Activated B cell treated with CpG ODN at 0.5 μM for 24 hours (primary cell): ENCODE data around the gene VEPH1. TPM values are rescaled to one million over a fixed set of nuclear protein-coding genes. Genes with fewer than 3 reads are reported as not detected.

ENCODE experiments used
- ATAC-seq: fragments of 200-7000 bp; cut with Tn5 transposase; one replicate; pipeline ENCODE4 v1.10.0; 2021; ENCODE audit warnings: low read depth, mild to moderate bottlenecking, moderate library complexity
- CTCF ChIA-PET: fragments of 350-600 bp; sonication (Branson Sonifier 250); formaldehyde crosslinking; loops from one replicate; lab custom pipeline; 2021; ENCODE audit warnings: antibody characterized with exemption; lab: Charles Lee
- POLR2A ChIA-PET: fragments of 350-600 bp; sonication (Branson Sonifier 250); formaldehyde crosslinking; loops from one replicate; lab custom pipeline; 2021; ENCODE audit warnings: antibody characterized with exemption; lab: Charles Lee
- DNase-seq: peaks from one replicate; pipeline ENCODE4 v3.0.0; 2022
- H3K27ac Mint-ChIP-seq: one replicate; pipeline ENCODE4 v1.8.0; 2020; ENCODE audit warnings: mixed read lengths
- H3K27me3 Mint-ChIP-seq: one replicate; pipeline ENCODE4 v1.8.0; 2021; ENCODE audit warnings: mixed read lengths
- H3K36me3 Mint-ChIP-seq: one replicate; pipeline ENCODE4 v1.8.0; 2021; ENCODE audit warnings: low read depth, mixed read lengths
- H3K4me1 Mint-ChIP-seq: one replicate; pipeline ENCODE4 v1.8.0; 2021; ENCODE audit warnings: mixed read lengths
- H3K4me3 Mint-ChIP-seq: one replicate; pipeline ENCODE4 v1.8.0; 2020; ENCODE audit warnings: mild to moderate bottlenecking, mixed read lengths
- H3K9me3 Mint-ChIP-seq: one replicate; pipeline ENCODE4 v1.8.0; 2020; ENCODE audit warnings: mixed read lengths
- CTCF ChIP-seq: fragments of 200-600 bp; IDR thresholded peaks from one replicate; pipeline ENCODE4 v1.8.0; 2022; ENCODE audit warnings: antibody characterized with exemption, mild to moderate bottlenecking
- intact Hi-C: fragments of 100-400 bp; cut with micrococcal nuclease; formaldehyde crosslinking; loops from one replicate; pipeline ENCODE4 v1.15.1; 2024
- total RNA-seq: library from RNA; stranded (reverse); gene quantifications from 2 replicates; pipeline ENCODE4 v1.2.3, GENCODE V29; 2022

The VEPH1 gene
- total RNA-seq, 1 donor from 2014 or later: not detected

GRCh38 chr3:157530637-157531300 lies 27.6 kb upstream of the VEPH1 start:
- Mint-ChIP-seq H3K27ac (no peak overlapping the region), H3K27me3 (no peaks in the 10 kb centered on the region), H3K9me3 (no peaks in the 10 kb centered on the region), H3K36me3 (no peaks in the 10 kb centered on the region), H3K4me1 (no peaks in the 10 kb centered on the region), H3K4me3 (no peak overlapping the region)
- POLR2A ChIA-PET: no interaction called here
- ATAC-seq: no peak
- intact Hi-C loops: no loop called here
- CTCF ChIA-PET: interaction anchor here (1.0 to 1.1 kb wide), 2 partner anchors 9 to 46 kb away, joined by 3 read pairs; no protein-coding TSS in a partner anchor
- DNase-seq: no peak
- TF ChIP-seq CTCF: no peak

- no peak for TF ChIP-seq CTCF
- POLR2A ChIA-PET: no interaction called here
- Mint-ChIP-seq H3K4me1 (no peaks in the 10 kb centered on the region), H3K36me3 (no peaks in the 10 kb centered on the region), H3K27ac (no peak overlapping the region), H3K27me3 (no peaks in the 10 kb centered on the region), H3K4me3 (no peak overlapping the region), H3K9me3 (no peaks in the 10 kb centered on the region)
- no peak for ATAC-seq
- DNase-seq: no peak
- intact Hi-C loops: no loop called here
- CTCF ChIA-PET: interaction anchor here (0.6 kb wide), 1 partner anchor 1642 kb away, joined by 3 read pairs; no protein-coding TSS in a partner anchor
Measured at GRCh38 chr3:157529751-157530150, 26.5 kb upstream of the VEPH1 start.

- no peak for ATAC-seq
- no peak overlapping the region for H3K4me3 Mint-ChIP-seq
- intact Hi-C loops: no loop called here
- no peaks in the 10 kb centered on the region for H3K9me3 Mint-ChIP-seq
- H3K27ac Mint-ChIP-seq: no peak overlapping the region
- no peak for DNase-seq
- H3K27me3 Mint-ChIP-seq: no peaks in the 10 kb centered on the region
- POLR2A ChIA-PET: no interaction called here
- TF ChIP-seq CTCF: no peak
- no peaks in the 10 kb centered on the region for H3K36me3 Mint-ChIP-seq
- CTCF ChIA-PET: no interaction called here
- H3K4me1 Mint-ChIP-seq: no peaks in the 10 kb centered on the region
Measured at GRCh38 chr3:157529085-157529484, 25.9 kb upstream of the VEPH1 start.

GRCh38 chr3:157527131-157527881 lies 24.1 kb upstream of the VEPH1 start:
- no peak for TF ChIP-seq CTCF
- intact Hi-C loops: no loop called here
- no peak for DNase-seq
- no peaks in the 10 kb centered on the region for H3K27me3 Mint-ChIP-seq
- no peaks in the 10 kb centered on the region for H3K9me3 Mint-ChIP-seq
- no peaks in the 10 kb centered on the region for H3K4me1 Mint-ChIP-seq
- H3K36me3 Mint-ChIP-seq: no peaks in the 10 kb centered on the region
- ChIA-PET POLR2A (no interaction called here), CTCF (no interaction called here)
- no peak overlapping the region for H3K4me3 Mint-ChIP-seq
- no peak overlapping the region for H3K27ac Mint-ChIP-seq
- no peak for ATAC-seq

GRCh38 chr3:157526036-157526435 lies 22.8 kb upstream of the VEPH1 start:
- no peak for TF ChIP-seq CTCF
- ChIA-PET CTCF (no interaction called here), POLR2A (no interaction called here)
- Mint-ChIP-seq H3K27ac (no peak overlapping the region), H3K27me3 (no peaks in the 10 kb centered on the region), H3K4me3 (no peak overlapping the region), H3K9me3 (no peaks in the 10 kb centered on the region), H3K4me1 (no peaks in the 10 kb centered on the region), H3K36me3 (no peaks in the 10 kb centered on the region)
- DNase-seq (no peak), ATAC-seq (no peak)
- intact Hi-C loops: no loop called here
